ENCODE data around the gene NDST1. TPM values are rescaled to one million over a fixed set of nuclear protein-coding genes. Genes with fewer than 3 reads are reported as not detected.

Gene NDST1
- total RNA-seq, 1 donor from 2014 or later: 28.6 TPM

Other genes with a start within 250 kb of the NDST1 start
- 4.0 TPM for gene CAMK2A, start 218.4 kb upstream of the NDST1 start, total RNA-seq
- 2.6 TPM for gene ARSI, start 205.2 kb upstream of the NDST1 start, total RNA-seq
- gene TCOF1, start 150.4 kb upstream of the NDST1 start, total RNA-seq: 11.9 TPM
- gene CD74, start 95.2 kb upstream of the NDST1 start, total RNA-seq: 194 TPM
- gene RPS14, start 58.4 kb upstream of the NDST1 start, total RNA-seq: 2,415 TPM
- 3.9 TPM for gene SYNPO, start 132.5 kb downstream of the NDST1 start, total RNA-seq
- 3.1 TPM for gene MYOZ3, start 153.1 kb downstream of the NDST1 start, total RNA-seq
- 24.9 TPM for gene RBM22, start 192.9 kb downstream of the NDST1 start, total RNA-seq

Data from skin of body (tissue), 1 donor.